OCI-LY3 (cell line): Measurements from ENCODE around the gene AGBL1.

Experiments
- H2AFZ ChIP-seq: fragments of 200-600, 300-600 bp; shearing (Covaris generic); 2 replicates; pipeline ENCODE4 v1.6.0; 2014; ENCODE audit warnings: antibody characterized with exemption, low read depth, low read length
- H3K27ac ChIP-seq: fragments of 200-600, 300-600 bp; sonication (generic); 2 replicates; pipeline ENCODE4 v1.5.1; 2014; ENCODE audit warnings: mild to moderate bottlenecking, low read length, moderate library complexity, mixed read lengths
- H3K27me3 ChIP-seq: fragments of 200-600, 300-600 bp; sonication (generic); 2 replicates; pipeline ENCODE4 v1.6.1; 2014; ENCODE audit warnings: low read depth, low read length, mixed read lengths
- H3K36me3 ChIP-seq: fragments of 200-600, 300-600 bp; sonication (generic); replicated peaks from 2 replicates; pipeline ENCODE3; 2014; ENCODE audit warnings: low read depth, low read length, mixed read lengths
- H3K4me1 ChIP-seq: fragments of 300-600, 200-600 bp; sonication (generic); 2 replicates; pipeline ENCODE4 v1.6.1; 2014; ENCODE audit warnings: low read length, mixed read lengths
- H3K4me2 ChIP-seq: fragments of 200-600, 300-600 bp; sonication (generic); 2 replicates; pipeline ENCODE4 v1.6.1; 2014; ENCODE audit warnings: low read length, mixed read lengths
- H3K4me3 ChIP-seq: fragments of 300-600, 200-600 bp; sonication (generic); 2 replicates; pipeline ENCODE4 v1.5.1; 2014; ENCODE audit warnings: antibody characterized with exemption, mild to moderate bottlenecking, low read length, moderate library complexity
- H3K79me2 ChIP-seq: fragments of 300-600, 200-600 bp; shearing (Covaris generic); 2 replicates; pipeline ENCODE4 v1.6.1; 2014; ENCODE audit warnings: mild to moderate bottlenecking, low read length, mixed read lengths
- H3K9ac ChIP-seq: fragments of 300-600, 200-600 bp; shearing (Covaris generic); 2 replicates; pipeline ENCODE4 v1.6.0; 2014; ENCODE audit warnings: mild to moderate bottlenecking, low read length, moderate library complexity
- H3K9me3 ChIP-seq: fragments of 200-600, 300-600 bp; shearing (Covaris generic); 2 replicates; pipeline ENCODE4 v1.6.1; 2014; ENCODE audit warnings: low read length, mixed read lengths; ENCODE audit not compliant: insufficient read depth
- H4K20me1 ChIP-seq: fragments of 200-600, 300-600 bp; sonication (generic); 2 replicates; pipeline ENCODE4 v1.6.1; 2016; ENCODE audit warnings: low read length, mixed read lengths; ENCODE audit not compliant: insufficient read depth
- EZH2phosphoT487 ChIP-seq: fragments of 200-600 bp; shearing (Covaris generic); IDR thresholded peaks from 2 replicates; pipeline ENCODE4 v1.6.1; 2018; ENCODE audit warnings: antibody characterized with exemption, mixed run types, low read depth
- TF ChIP-seq, protein P1 (sequence below): fragments of 200-600, 300-600 bp; sonication (generic); IDR thresholded peaks from 2 replicates; pipeline ENCODE4 v1.5.1; 2014; ENCODE audit warnings: antibody characterized with exemption, low read length, low read depth

AGBL1 gene

DNA sequence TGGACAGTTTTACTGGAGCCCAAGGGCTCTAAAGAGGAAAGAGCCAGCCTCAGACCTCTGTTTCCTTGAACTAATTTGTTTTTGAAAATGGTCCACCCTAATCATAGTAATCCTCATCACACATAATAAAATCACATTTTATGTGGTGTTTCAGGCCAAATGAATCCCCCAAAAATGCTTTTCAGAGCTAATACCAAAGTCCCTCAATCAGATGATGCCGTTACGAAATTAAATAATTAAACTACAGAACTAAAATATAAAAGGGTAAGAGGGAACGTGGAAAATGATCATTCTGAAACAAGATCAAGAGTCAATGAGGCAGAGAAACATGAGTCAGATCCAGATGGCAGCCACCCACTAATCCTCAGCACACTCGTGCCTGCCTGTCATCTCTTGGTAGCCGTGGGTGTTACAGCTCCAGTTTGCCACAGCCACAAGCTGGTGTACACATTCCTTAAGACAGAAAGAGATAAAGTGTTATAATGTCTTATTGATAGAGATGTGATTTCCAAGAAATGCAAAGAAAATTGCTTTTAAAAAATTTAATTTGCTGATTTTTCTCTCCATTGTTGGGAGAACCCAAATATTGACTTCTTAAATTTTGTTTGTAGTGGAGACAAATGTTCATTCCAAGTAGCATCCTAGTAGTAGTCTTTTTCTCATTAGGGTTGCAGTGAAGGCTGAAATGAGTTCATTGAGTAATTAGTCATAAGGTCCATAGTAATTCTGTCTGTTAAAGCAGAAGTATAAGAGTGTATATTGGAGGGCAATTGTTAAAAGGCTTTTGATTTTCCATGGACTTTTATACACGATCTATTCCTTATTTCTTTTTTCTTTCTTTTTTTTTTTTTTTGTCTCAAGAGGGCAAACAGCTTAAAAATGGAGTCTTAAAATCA is 104.2 kb downstream of the AGBL1 start:
- Histone ChIP-seq H3K4me3 (no peak overlapping the region), H2AFZ (no peak overlapping the region), H3K79me2 (no peaks in the 10 kb centered on the region), H3K9ac (no peak overlapping the region), H4K20me1 (no peaks in the 10 kb centered on the region), H3K4me2 (no peak overlapping the region), H3K9me3 (no peaks in the 10 kb centered on the region), H3K4me1 (no peaks in the 10 kb centered on the region), H3K27ac (no peak overlapping the region), H3K36me3 (no peaks in the 10 kb centered on the region), H3K27me3 (0 out of 2 replicates have a peak, but pooled peaks cover 4% of the 10 kb centered on the region)
- TF ChIP-seq, protein P1, sequence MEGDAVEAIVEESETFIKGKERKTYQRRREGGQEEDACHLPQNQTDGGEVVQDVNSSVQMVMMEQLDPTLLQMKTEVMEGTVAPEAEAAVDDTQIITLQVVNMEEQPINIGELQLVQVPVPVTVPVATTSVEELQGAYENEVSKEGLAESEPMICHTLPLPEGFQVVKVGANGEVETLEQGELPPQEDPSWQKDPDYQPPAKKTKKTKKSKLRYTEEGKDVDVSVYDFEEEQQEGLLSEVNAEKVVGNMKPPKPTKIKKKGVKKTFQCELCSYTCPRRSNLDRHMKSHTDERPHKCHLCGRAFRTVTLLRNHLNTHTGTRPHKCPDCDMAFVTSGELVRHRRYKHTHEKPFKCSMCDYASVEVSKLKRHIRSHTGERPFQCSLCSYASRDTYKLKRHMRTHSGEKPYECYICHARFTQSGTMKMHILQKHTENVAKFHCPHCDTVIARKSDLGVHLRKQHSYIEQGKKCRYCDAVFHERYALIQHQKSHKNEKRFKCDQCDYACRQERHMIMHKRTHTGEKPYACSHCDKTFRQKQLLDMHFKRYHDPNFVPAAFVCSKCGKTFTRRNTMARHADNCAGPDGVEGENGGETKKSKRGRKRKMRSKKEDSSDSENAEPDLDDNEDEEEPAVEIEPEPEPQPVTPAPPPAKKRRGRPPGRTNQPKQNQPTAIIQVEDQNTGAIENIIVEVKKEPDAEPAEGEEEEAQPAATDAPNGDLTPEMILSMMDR, result no peak
- TF ChIP-seq EZH2phosphoT487, result no peak

DNA sequence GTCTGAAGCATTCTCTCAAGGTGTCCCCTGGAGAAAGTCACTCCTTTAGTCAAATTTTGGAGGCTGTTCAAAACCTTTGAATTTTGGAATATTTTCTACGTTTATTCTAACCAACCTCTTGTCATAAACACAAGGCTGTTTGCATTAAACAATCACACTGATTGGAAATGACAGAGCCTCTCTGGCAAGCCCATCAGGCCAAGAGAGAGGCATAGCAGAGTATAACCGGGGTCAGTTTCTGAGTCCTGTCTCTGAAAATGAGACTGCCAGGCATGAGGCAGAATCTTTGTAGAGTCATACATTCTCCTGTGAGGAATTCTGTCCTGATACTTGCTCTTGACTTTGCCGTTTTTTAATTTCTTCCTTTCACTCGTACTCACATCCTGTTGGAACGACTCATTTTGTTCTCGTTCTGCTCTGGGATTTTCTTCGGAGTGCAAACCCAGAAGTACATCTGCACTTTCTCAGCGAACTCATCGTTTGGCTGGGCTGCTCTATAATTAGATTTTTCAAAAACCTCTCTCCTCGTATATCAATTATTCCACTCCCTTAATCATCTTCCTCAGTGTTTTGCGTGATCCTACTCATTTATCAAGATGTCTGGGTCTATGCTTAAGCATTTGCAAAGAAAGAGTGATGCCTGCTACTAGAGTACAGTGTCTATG is 114.2 kb downstream of the AGBL1 start:
- no peak for TF ChIP-seq EZH2phosphoT487
- TF ChIP-seq, protein P1, result no peak
- Histone ChIP-seq H3K4me2 (no peak overlapping the region), H3K27me3 (no peaks in the 10 kb centered on the region), H3K4me1 (no peaks in the 10 kb centered on the region), H2AFZ (no peak overlapping the region), H3K4me3 (no peak overlapping the region), H3K36me3 (no peaks in the 10 kb centered on the region), H3K27ac (no peak overlapping the region), H3K9me3 (no peaks in the 10 kb centered on the region), H3K9ac (no peak overlapping the region), H4K20me1 (no peaks in the 10 kb centered on the region), H3K79me2 (no peaks in the 10 kb centered on the region)

DNA sequence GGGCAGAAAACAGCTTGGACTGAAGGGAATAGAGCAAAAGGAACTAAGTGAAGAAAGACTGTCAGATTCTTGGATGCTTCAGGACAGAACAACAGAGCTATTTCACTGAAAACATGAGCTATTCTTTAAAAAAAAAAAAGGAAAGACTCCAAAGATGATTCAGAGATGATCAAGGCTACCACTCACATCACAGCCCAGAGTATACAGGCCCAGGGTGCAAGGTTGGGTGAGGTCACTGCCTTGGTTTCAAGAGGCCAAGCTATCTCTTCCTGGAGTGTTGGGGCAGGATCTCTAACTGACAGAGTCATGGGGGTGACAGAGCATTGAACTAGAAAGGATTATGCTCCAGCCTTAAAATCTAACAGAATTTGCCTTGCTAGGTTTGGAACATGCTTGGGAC is 118.1 kb downstream of the AGBL1 start:
- H3K4me1 ChIP-seq, result no peaks in the 10 kb centered on the region
- H3K4me3 ChIP-seq, result no peak overlapping the region
- no peak overlapping the region for H3K4me2 ChIP-seq
- H4K20me1 ChIP-seq, result no peaks in the 10 kb centered on the region
- no peak for TF ChIP-seq EZH2phosphoT487
- TF ChIP-seq, protein P1, result no peak
- no peak overlapping the region for H2AFZ ChIP-seq
- no peaks in the 10 kb centered on the region for H3K36me3 ChIP-seq
- no peak overlapping the region for H3K9ac ChIP-seq
- no peaks in the 10 kb centered on the region for H3K79me2 ChIP-seq
- H3K27me3 ChIP-seq, result no peaks in the 10 kb centered on the region
- no peak overlapping the region for H3K27ac ChIP-seq
- no peaks in the 10 kb centered on the region for H3K9me3 ChIP-seq

DNA sequence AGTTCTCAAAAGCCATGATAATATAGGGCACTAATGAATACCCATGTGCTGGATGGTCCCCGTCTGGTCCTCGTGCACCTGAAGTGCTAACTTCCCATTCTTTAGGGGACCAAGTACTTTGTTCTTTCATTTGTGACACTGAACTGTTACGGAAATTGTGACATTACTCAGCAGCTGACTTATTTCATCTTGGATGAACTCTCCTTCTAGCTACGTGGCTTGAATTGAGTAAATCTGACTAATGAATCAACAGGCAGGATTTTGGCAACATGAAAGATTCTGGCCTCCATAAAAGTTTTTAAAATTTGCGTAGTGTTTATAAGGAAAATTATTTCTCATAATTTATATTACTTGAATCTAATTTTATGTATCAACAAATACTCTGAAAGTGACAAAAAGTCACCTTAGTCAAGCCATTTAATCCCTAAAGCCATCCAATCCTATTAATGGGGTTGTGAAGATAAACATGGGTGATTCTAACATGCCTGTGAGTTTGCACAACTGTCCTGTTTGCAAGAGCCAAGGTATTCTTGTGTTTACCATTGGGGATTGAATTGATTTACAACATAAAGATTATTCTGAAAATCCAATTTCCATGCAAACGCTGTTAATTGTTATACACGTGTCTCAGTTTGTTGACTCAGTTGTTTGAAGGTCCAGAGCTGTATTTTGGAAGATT is 119.9 kb downstream of the AGBL1 start:
- H3K9ac ChIP-seq, result no peak overlapping the region
- no peaks in the 10 kb centered on the region for H3K36me3 ChIP-seq
- H3K4me1 ChIP-seq, result no peaks in the 10 kb centered on the region
- H4K20me1 ChIP-seq, result no peaks in the 10 kb centered on the region
- H3K79me2 ChIP-seq, result no peaks in the 10 kb centered on the region
- no peak overlapping the region for H3K4me2 ChIP-seq
- no peak overlapping the region for H3K4me3 ChIP-seq
- no peaks in the 10 kb centered on the region for H3K9me3 ChIP-seq
- no peaks in the 10 kb centered on the region for H3K27me3 ChIP-seq
- H3K27ac ChIP-seq, result no peak overlapping the region
- TF ChIP-seq, protein P1, result no peak
- TF ChIP-seq EZH2phosphoT487, result no peak
- H2AFZ ChIP-seq, result no peak overlapping the region
